Duodenal mucosa (tissue), 2 donors: ENCODE measurements around the gene PIANP.
"Not testable (repeated sequence)": the region's sequence is repeated elsewhere in the genome, so short reads cannot be mapped to it uniquely, and the experiment has no call there.

Experiments
- H3K27ac ChIP-seq: one replicate; pipeline ENCODE4 v1.7.0; 2013; ENCODE audit warnings: low read depth, low read length
- H3K27me3 ChIP-seq, 2 donors: one replicate each; pipeline ENCODE4 v1.7.0; 2013; ENCODE audit warnings: low read length in 2 of 2, control low read depth in 1 of 2; ENCODE audit not compliant: insufficient read depth in 2 of 2, control insufficient read depth in 1 of 2
- H3K36me3 ChIP-seq, 2 donors: one replicate each; pipeline ENCODE4 v1.7.0; 2013; ENCODE audit warnings: low read length in 2 of 2, control low read depth in 1 of 2; ENCODE audit not compliant: insufficient read depth in 2 of 2, control insufficient read depth in 1 of 2
- H3K4me1 ChIP-seq, 2 donors: one replicate each; pipeline ENCODE4 v1.7.0; 2013; ENCODE audit warnings: low read length in 2 of 2, control low read depth in 1 of 2; ENCODE audit not compliant: insufficient read depth in 2 of 2, control insufficient read depth in 1 of 2
- H3K4me3 ChIP-seq, 2 donors: one replicate each; pipeline ENCODE4 v1.7.0; 2013; ENCODE audit warnings: low read length in 2 of 2, low read depth in 1 of 2
- H3K9ac ChIP-seq, 2 donors: one replicate each; pipeline ENCODE4 v1.7.0; 2013; ENCODE audit warnings: low read length in 2 of 2, low read depth in 1 of 2
- H3K9me3 ChIP-seq, 2 donors: one replicate each; pipeline ENCODE4 v1.7.0; 2013; ENCODE audit warnings: low read length in 2 of 2, control low read depth in 1 of 2; ENCODE audit not compliant: control insufficient read depth in 1 of 2

PIANP gene

GRCh38 chr12:6734506-6735387 lies 34.1 kb upstream of the PIANP start:
- Histone ChIP-seq H3K9me3 (no peaks in the 10 kb centered on the region), H3K4me1 (peaks cover 9 to 12% of the 10 kb centered on the region in 2 donors), H3K9ac (no peak overlapping the region), H3K27ac (no peak overlapping the region), H3K4me3 (no peak overlapping the region), H3K27me3 (no peaks in the 10 kb centered on the region), H3K36me3 (peaks cover 16 to 22% of the 10 kb centered on the region in 2 donors)

- no peak overlapping the region for H3K4me3 ChIP-seq
- H3K27me3 ChIP-seq: no peaks in the 10 kb centered on the region
- H3K9ac ChIP-seq: no peak overlapping the region
- H3K36me3 ChIP-seq: peaks cover 35 to 45% of the 10 kb centered on the region in 2 donors
- no peaks in the 10 kb centered on the region for H3K9me3 ChIP-seq
- no peak overlapping the region for H3K27ac ChIP-seq
- H3K4me1 ChIP-seq: peaks cover 5 to 8% of the 10 kb centered on the region in 2 donors
These were observed 29.6 kb upstream of the PIANP start for GRCh38 chr12:6730169-6730568.

GRCh38 chr12:6729186-6729585 lies 28.6 kb upstream of the PIANP start:
- Histone ChIP-seq H3K27me3 (no peaks in the 10 kb centered on the region), H3K9me3 (no peaks in the 10 kb centered on the region), H3K4me1 (peaks cover 8% of the 10 kb centered on the region in 2 donors), H3K36me3 (peaks cover 35 to 44% of the 10 kb centered on the region in 2 donors), H3K27ac (no peak overlapping the region), H3K9ac (no peak overlapping the region), H3K4me3 (no peak overlapping the region)

- Histone ChIP-seq H3K27ac (no peak overlapping the region), H3K4me1 (peaks cover 8% of the 10 kb centered on the region in 2 donors), H3K27me3 (no peaks in the 10 kb centered on the region), H3K36me3 (peaks cover 23 to 31% of the 10 kb centered on the region in 2 donors), H3K9me3 (no peaks in the 10 kb centered on the region), H3K9ac (no peak overlapping the region), H3K4me3 (no peak overlapping the region)
These were observed 24.7 kb upstream of the PIANP start for GRCh38 chr12:6725350-6725749.

- H3K4me3 ChIP-seq: peak overlapping the region; percentile 89 to 90
These were observed 23.8 kb upstream of the PIANP start for GRCh38 chr12:6724409-6724797.

GRCh38 chr12:6723607-6724408 lies 23.2 kb upstream of the PIANP start, which contains the start of gene COPS7A:
COPS7A (plus strand) TSS chr12:6724046; CDS start chr12:6724657, 611 bp downstream.
- Histone ChIP-seq H3K36me3 (peaks cover 9 to 15% of the 10 kb centered on the region in 2 donors), H3K9me3 (no peaks in the 10 kb centered on the region), H3K4me3 (peak within 1 kb of the TSS; percentile 89 to 90), H3K4me1 (peaks cover 8% of the 10 kb centered on the region in 2 donors), H3K27ac (peak within 1 kb of the TSS; percentile 84), H3K27me3 (no peaks in the 10 kb centered on the region), H3K9ac (peak within 1 kb of the TSS; percentile 59 to 85)

More at GRCh38 chr12:6724409-6724797, 23.8 kb upstream of the PIANP start:
- Histone ChIP-seq H3K4me1 (peaks cover 8% of the 10 kb centered on the region in 2 donors), H3K27ac (peak overlapping the region; percentile 84), H3K27me3 (no peaks in the 10 kb centered on the region), H3K36me3 (peaks cover 15 to 21% of the 10 kb centered on the region in 2 donors), H3K9ac (peak overlapping the region; percentile 59 to 85), H3K9me3 (no peaks in the 10 kb centered on the region)

- Histone ChIP-seq H3K27ac (no peak overlapping the region), H3K4me1 (peaks cover 8% of the 10 kb centered on the region in 2 donors), H3K27me3 (no peaks in the 10 kb centered on the region), H3K36me3 (peaks cover under 1 to 6% of the 10 kb centered on the region in 2 donors), H3K9me3 (no peaks in the 10 kb centered on the region), H3K4me3 (no peak overlapping the region), H3K9ac (no peak overlapping the region)
These were observed 22.2 kb upstream of the PIANP start for GRCh38 chr12:6722863-6723262.

GRCh38 chr12:6716874-6717437 lies 16.3 kb upstream of the PIANP start:
- no peaks in the 10 kb centered on the region for H3K4me1 ChIP-seq
- H3K9ac ChIP-seq: no peak overlapping the region
- no peaks in the 10 kb centered on the region for H3K36me3 ChIP-seq
- H3K9me3 ChIP-seq: no peaks in the 10 kb centered on the region
- no peaks in the 10 kb centered on the region for H3K27me3 ChIP-seq
- no peak overlapping the region for H3K4me3 ChIP-seq
- no peak overlapping the region for H3K27ac ChIP-seq

GRCh38 chr12:6716031-6716873 lies 15.6 kb upstream of the PIANP start:
- H3K9ac ChIP-seq, H3K4me1 ChIP-seq, H3K36me3 ChIP-seq, H3K9me3 ChIP-seq, H3K4me3 ChIP-seq, H3K27ac ChIP-seq, H3K27me3 ChIP-seq: not testable (repeated sequence)
